SK-N-SH treated with all-trans-retinoic acid at 6 μM for 48 hours (cell line): ENCODE data around the gene CNPY4.

Experiments used
- ATAC-seq: fragments of 200-7000 bp; cut with Tn5 transposase; 3 replicates; pipeline ENCODE4 v1.9.1; 2020; ENCODE audit warnings: mild to moderate bottlenecking, moderate library complexity
- CSDC2 ChIP-seq: fragments of 250-450 bp; sonication (Bioruptor Pico); IDR thresholded peaks from 2 replicates; pipeline ENCODE4 v1.5.0; 2020; ENCODE audit warnings: mild to moderate bottlenecking, moderate library complexity
- ESRRG ChIP-seq: fragments of 250-450 bp; sonication (Bioruptor Pico); IDR thresholded peaks from 2 replicates; pipeline ENCODE4 v1.6.1; 2021; ENCODE audit warnings: mild to moderate bottlenecking
- GLIS3 ChIP-seq: fragments of 250-450 bp; sonication (Bioruptor Pico); IDR thresholded peaks from 2 replicates; pipeline ENCODE4 v1.5.0; 2020; ENCODE audit warnings: mild to moderate bottlenecking, moderate library complexity
- ISL1 ChIP-seq: fragments of 250-450 bp; sonication (Bioruptor Pico); IDR thresholded peaks from 2 replicates; pipeline ENCODE4 v2.1.2; 2022; ENCODE audit warnings: mild to moderate bottlenecking, moderate library complexity
- OSR1 ChIP-seq: fragments of 250-450 bp; sonication (Bioruptor Pico); IDR thresholded peaks from 2 replicates; pipeline ENCODE4 v1.8.0; 2022; ENCODE audit warnings: moderate library complexity, mild to moderate bottlenecking, inconsistent platforms
- PPARA ChIP-seq: fragments of 250-450 bp; sonication (Bioruptor Pico); IDR thresholded peaks from 2 replicates; pipeline ENCODE4 v1.5.0; 2020; ENCODE audit warnings: mild to moderate bottlenecking, borderline replicate concordance
- RARB ChIP-seq: fragments of 250-450 bp; sonication (Bioruptor Pico); IDR thresholded peaks from 2 replicates; pipeline ENCODE4 v1.8.0; 2021; ENCODE audit warnings: mild to moderate bottlenecking, moderate library complexity
- SNAI2 ChIP-seq: fragments of 250-450 bp; sonication (Bioruptor Pico); IDR thresholded peaks from 2 replicates; pipeline ENCODE4 v1.5.0; 2020; ENCODE audit warnings: mild to moderate bottlenecking, moderate library complexity
- TCF4 ChIP-seq: fragments of 250-450 bp; sonication (Bioruptor Pico); IDR thresholded peaks from 2 replicates; pipeline ENCODE4 v1.8.0; 2021; ENCODE audit warnings: mild to moderate bottlenecking, moderate library complexity, borderline replicate concordance
- TOX ChIP-seq: fragments of 250-450 bp; sonication (Bioruptor Pico); IDR thresholded peaks from 2 replicates; pipeline ENCODE4 v1.8.0; 2021; ENCODE audit warnings: mild to moderate bottlenecking, moderate library complexity, borderline replicate concordance
- ZC3H10 ChIP-seq: fragments of 250-450 bp; sonication (Bioruptor Pico); IDR thresholded peaks from 2 replicates; pipeline ENCODE4 v1.5.1; 2021; ENCODE audit warnings: mild to moderate bottlenecking, moderate library complexity
- ZFP3 ChIP-seq: fragments of 250-450 bp; sonication (Bioruptor Pico); IDR thresholded peaks from 2 replicates; pipeline ENCODE4 v1.5.0; 2020; ENCODE audit warnings: mild to moderate bottlenecking, moderate library complexity
- ZFP30 ChIP-seq: fragments of 450-650 bp; formaldehyde crosslinking; IDR thresholded peaks from 2 replicates; pipeline ENCODE4 v1.5.0; 2022; ENCODE audit warnings: mild to moderate bottlenecking, moderate library complexity
- ZNF70 ChIP-seq: fragments of 450-650 bp; formaldehyde crosslinking; IDR thresholded peaks from 2 replicates; pipeline ENCODE4 v1.5.0; 2020; ENCODE audit warnings: mild to moderate bottlenecking, moderate library complexity
- ZNF8 ChIP-seq: fragments of 450-650 bp; formaldehyde crosslinking; IDR thresholded peaks from 2 replicates; pipeline ENCODE4 v1.5.0; 2020; ENCODE audit warnings: mild to moderate bottlenecking, moderate library complexity
- TF ChIP-seq, protein P1 (sequence below): fragments of 250-450 bp; sonication (Bioruptor Pico); IDR thresholded peaks from 2 replicates; pipeline ENCODE4 v1.5.1; 2020; ENCODE audit warnings: low read depth, mild to moderate bottlenecking, moderate library complexity
- TF ChIP-seq, protein P2 (sequence below): fragments of 250-450 bp; sonication (Bioruptor Pico); IDR thresholded peaks from 2 replicates; pipeline ENCODE4 v1.8.0; 2020; ENCODE audit warnings: mild to moderate bottlenecking, moderate library complexity, borderline replicate concordance
- TF ChIP-seq, protein P3 (sequence below): fragments of 250-450 bp; sonication (Bioruptor Pico); IDR thresholded peaks from 2 replicates; pipeline ENCODE4 v1.5.0; 2020; ENCODE audit warnings: mild to moderate bottlenecking, moderate library complexity
- TF ChIP-seq, protein P4 (sequence below): fragments of 250-450 bp; sonication (Bioruptor Pico); IDR thresholded peaks from 2 replicates; pipeline ENCODE4 v1.8.0; 2021; ENCODE audit warnings: low read depth, mild to moderate bottlenecking, moderate library complexity, borderline replicate concordance
- TF ChIP-seq, protein P5 (sequence below): fragments of 250-450 bp; sonication (Bioruptor Pico); IDR thresholded peaks from 2 replicates; pipeline ENCODE4 v1.5.1; 2021; ENCODE audit warnings: mild to moderate bottlenecking, moderate library complexity

CNPY4 gene

DNA sequence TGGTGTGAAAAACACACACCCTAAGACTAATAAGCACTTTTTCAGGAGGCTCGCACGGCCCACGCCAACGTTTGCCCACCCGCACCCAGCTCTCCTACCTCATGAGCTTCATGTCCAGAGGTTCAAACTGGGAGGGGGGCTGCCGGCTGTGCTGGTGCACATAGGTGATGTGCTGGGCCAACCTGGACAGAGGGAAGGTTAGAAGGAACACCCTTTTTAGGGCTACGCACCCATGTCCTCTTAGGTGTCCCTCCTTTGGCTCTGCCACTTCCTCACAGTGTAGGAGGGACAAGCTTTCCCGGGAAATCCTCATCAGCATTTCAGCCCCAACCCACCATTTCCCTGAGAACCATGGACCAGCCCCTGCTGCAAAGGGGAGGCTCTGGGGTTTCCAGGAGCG, 24.1 kb upstream of the CNPY4 start:
- no peak for TF ChIP-seq ZC3H10 (CRISPR knock-in tag)
- no peak for TF ChIP-seq ZNF70 (CRISPR knock-in tag)
- TF ChIP-seq PPARA, result no peak
- TF ChIP-seq CSDC2 (CRISPR knock-in tag), result no peak
- TF ChIP-seq ESRRG (CRISPR knock-in tag), result no peak
- TF ChIP-seq TCF4 (CRISPR knock-in tag), result no peak
- no peak for TF ChIP-seq ZFP3 (CRISPR knock-in tag)
- no peak for TF ChIP-seq GLIS3 (CRISPR knock-in tag)
- TF ChIP-seq ZNF8, result no peak
- TF ChIP-seq, protein P1, sequence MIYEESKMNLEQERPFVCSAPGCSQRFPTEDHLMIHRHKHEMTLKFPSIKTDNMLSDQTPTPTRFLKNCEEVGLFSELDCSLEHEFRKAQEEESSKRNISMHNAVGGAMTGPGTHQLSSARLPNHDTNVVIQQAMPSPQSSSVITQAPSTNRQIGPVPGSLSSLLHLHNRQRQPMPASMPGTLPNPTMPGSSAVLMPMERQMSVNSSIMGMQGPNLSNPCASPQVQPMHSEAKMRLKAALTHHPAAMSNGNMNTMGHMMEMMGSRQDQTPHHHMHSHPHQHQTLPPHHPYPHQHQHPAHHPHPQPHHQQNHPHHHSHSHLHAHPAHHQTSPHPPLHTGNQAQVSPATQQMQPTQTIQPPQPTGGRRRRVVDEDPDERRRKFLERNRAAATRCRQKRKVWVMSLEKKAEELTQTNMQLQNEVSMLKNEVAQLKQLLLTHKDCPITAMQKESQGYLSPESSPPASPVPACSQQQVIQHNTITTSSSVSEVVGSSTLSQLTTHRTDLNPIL (CRISPR knock-in tag), result no peak
- TF ChIP-seq, protein P2, sequence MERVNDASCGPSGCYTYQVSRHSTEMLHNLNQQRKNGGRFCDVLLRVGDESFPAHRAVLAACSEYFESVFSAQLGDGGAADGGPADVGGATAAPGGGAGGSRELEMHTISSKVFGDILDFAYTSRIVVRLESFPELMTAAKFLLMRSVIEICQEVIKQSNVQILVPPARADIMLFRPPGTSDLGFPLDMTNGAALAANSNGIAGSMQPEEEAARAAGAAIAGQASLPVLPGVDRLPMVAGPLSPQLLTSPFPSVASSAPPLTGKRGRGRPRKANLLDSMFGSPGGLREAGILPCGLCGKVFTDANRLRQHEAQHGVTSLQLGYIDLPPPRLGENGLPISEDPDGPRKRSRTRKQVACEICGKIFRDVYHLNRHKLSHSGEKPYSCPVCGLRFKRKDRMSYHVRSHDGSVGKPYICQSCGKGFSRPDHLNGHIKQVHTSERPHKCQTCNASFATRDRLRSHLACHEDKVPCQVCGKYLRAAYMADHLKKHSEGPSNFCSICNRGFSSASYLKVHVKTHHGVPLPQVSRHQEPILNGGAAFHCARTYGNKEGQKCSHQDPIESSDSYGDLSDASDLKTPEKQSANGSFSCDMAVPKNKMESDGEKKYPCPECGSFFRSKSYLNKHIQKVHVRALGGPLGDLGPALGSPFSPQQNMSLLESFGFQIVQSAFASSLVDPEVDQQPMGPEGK (CRISPR knock-in tag), result no peak
- TF ChIP-seq TOX (CRISPR knock-in tag), result no peak
- no peak for TF ChIP-seq ISL1 (CRISPR knock-in tag)
- TF ChIP-seq, protein P3, sequence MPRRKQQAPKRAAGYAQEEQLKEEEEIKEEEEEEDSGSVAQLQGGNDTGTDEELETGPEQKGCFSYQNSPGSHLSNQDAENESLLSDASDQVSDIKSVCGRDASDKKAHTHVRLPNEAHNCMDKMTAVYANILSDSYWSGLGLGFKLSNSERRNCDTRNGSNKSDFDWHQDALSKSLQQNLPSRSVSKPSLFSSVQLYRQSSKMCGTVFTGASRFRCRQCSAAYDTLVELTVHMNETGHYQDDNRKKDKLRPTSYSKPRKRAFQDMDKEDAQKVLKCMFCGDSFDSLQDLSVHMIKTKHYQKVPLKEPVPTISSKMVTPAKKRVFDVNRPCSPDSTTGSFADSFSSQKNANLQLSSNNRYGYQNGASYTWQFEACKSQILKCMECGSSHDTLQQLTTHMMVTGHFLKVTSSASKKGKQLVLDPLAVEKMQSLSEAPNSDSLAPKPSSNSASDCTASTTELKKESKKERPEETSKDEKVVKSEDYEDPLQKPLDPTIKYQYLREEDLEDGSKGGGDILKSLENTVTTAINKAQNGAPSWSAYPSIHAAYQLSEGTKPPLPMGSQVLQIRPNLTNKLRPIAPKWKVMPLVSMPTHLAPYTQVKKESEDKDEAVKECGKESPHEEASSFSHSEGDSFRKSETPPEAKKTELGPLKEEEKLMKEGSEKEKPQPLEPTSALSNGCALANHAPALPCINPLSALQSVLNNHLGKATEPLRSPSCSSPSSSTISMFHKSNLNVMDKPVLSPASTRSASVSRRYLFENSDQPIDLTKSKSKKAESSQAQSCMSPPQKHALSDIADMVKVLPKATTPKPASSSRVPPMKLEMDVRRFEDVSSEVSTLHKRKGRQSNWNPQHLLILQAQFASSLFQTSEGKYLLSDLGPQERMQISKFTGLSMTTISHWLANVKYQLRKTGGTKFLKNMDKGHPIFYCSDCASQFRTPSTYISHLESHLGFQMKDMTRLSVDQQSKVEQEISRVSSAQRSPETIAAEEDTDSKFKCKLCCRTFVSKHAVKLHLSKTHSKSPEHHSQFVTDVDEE, result no peak
- ATAC-seq, result no peak

DNA sequence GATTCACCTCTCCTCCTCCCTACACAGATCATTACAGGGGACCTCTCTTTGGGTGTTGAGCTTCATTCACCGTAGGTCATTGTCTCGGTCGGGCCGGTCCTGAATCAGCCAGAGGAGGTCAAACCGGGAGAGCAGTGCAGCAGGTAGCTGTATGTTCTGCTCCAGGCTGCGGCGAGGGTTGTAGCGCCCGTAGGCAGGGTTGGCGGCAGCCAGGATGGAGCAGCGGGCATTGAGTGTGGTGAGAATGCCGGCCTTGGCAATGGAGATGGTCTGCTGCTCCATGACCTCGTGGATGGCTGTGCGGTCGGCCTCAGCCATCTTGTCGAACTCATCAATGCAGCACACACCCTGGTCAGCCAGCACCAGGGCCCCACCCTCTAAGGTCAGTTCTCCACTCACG, 23.7 kb upstream of the CNPY4 start:
- ATAC-seq, result no peak
- TF ChIP-seq ESRRG (CRISPR knock-in tag), result no peak
- no peak for TF ChIP-seq ZFP30
- TF ChIP-seq, protein P4, sequence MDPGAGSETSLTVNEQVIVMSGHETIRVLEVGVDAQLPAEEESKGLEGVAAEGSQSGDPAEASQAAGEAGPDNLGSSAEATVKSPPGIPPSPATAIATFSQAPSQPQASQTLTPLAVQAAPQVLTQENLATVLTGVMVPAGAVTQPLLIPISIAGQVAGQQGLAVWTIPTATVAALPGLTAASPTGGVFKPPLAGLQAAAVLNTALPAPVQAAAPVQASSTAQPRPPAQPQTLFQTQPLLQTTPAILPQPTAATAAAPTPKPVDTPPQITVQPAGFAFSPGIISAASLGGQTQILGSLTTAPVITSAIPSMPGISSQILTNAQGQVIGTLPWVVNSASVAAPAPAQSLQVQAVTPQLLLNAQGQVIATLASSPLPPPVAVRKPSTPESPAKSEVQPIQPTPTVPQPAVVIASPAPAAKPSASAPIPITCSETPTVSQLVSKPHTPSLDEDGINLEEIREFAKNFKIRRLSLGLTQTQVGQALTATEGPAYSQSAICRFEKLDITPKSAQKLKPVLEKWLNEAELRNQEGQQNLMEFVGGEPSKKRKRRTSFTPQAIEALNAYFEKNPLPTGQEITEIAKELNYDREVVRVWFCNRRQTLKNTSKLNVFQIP (CRISPR knock-in tag), result no peak
- no peak for TF ChIP-seq ZC3H10 (CRISPR knock-in tag)
- TF ChIP-seq TOX (CRISPR knock-in tag), result no peak
- TF ChIP-seq, protein P1 (CRISPR knock-in tag), result no peak
- TF ChIP-seq SNAI2 (CRISPR knock-in tag), result no peak
- TF ChIP-seq ISL1 (CRISPR knock-in tag), result no peak
- TF ChIP-seq, protein P2 (CRISPR knock-in tag), result no peak
- TF ChIP-seq RARB (CRISPR knock-in tag), result no peak
- TF ChIP-seq, protein P5, sequence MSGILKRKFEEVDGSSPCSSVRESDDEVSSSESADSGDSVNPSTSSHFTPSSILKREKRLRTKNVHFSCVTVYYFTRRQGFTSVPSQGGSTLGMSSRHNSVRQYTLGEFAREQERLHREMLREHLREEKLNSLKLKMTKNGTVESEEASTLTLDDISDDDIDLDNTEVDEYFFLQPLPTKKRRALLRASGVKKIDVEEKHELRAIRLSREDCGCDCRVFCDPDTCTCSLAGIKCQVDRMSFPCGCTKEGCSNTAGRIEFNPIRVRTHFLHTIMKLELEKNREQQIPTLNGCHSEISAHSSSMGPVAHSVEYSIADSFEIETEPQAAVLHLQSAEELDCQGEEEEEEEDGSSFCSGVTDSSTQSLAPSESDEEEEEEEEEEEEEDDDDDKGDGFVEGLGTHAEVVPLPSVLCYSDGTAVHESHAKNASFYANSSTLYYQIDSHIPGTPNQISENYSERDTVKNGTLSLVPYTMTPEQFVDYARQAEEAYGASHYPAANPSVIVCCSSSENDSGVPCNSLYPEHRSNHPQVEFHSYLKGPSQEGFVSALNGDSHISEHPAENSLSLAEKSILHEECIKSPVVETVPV (CRISPR knock-in tag), result no peak
- no peak for TF ChIP-seq OSR1 (CRISPR knock-in tag)
- TF ChIP-seq CSDC2 (CRISPR knock-in tag), result no peak
